ENCODE results near the gene RBM4. TPM values are rescaled to one million over a fixed set of nuclear protein-coding genes. Genes with fewer than 3 reads are reported as not detected.

The RBM4 gene
- total RNA-seq, 1 experiment from 2014 or later = 94.4 TPM

- Histone ChIP-seq H4K20me1 (ENCODE audit: insufficient read depth) (no peaks in the 10 kb centered on the region), H3K4me1 (ENCODE audit: control insufficient read depth in 1 of 2, insufficient read depth in 2 of 2, low read length in 2 of 2) (no peaks in the 10 kb centered on the region), H3K9me2 (ENCODE audit: insufficient read depth) (no peaks in the 10 kb centered on the region), H3K9me3 (ENCODE audit: control insufficient read depth in 1 of 2, insufficient read depth in 1 of 2, low read depth in 1 of 2, low read length in 2 of 2) (no peaks in the 10 kb centered on the region), H3K27me3 (ENCODE audit: insufficient read depth, low read length) (no peaks in the 10 kb centered on the region), H3K79me2 (ENCODE audit: insufficient read depth, low read length) (peaks cover 3% of the 10 kb centered on the region; the same call in 1 of the 2 replicates), H3K4me2 (ENCODE audit: low read length) (no peak overlapping the region), H3K36me3 (ENCODE audit: control insufficient read depth in 1 of 2, insufficient read depth in 2 of 2, low read length in 2 of 2) (peaks cover 2 to 4% of the 10 kb centered on the region in 2 experiments; a peak in 1 of 4 replicates), H3K4me3 (replicated peaks in 1 of 2; ENCODE audit: low read depth in 1 of 2, low read length in 2 of 2) (no peak overlapping the region), H3K9ac (ENCODE audit: low read length) (no peak overlapping the region), H3K27ac (ENCODE audit: low read depth, low read length) (no peak overlapping the region), H2AFZ (ENCODE audit: low read depth, low read length, poor library complexity, severe bottlenecking) (no peak overlapping the region)
- DNase-seq (ENCODE audit: low read depth, low spot score) (no peak), ATAC-seq (no peak)
- ChIA-PET POLR2A (no interaction called here), CTCF (no interaction called here), RAD21 (ENCODE audit: low non-redundant PET in 1 of 2, low total read pairs in 2 of 2, uncharacterized antibody in 2 of 2, unreplicated experiment in 2 of 2) (no interaction called here)
- intact Hi-C loops (cut with micrococcal nuclease) = no loop called here
- no TSS peak for BruUV-seq (replicated peaks)
- no peak for TF ChIP-seq ELF1 (IDR thresholded peaks at IDR 0.05; ENCODE audit: borderline replicate concordance, low read depth)
- TF ChIP-seq YY1 (IDR thresholded peaks at IDR 0.05; ENCODE audit: extremely low read depth, insufficient replicate concordance, low read depth, low read length) = no peak
- no peak for TF ChIP-seq SIN3A (IDR thresholded peaks at IDR 0.05; ENCODE audit: low read depth)
- TF ChIP-seq FOSL1 (IDR thresholded peaks at IDR 0.05; ENCODE audit: low read depth) = no peak
- TF ChIP-seq CBX3 (IDR thresholded peaks at IDR 0.05; ENCODE audit: low read depth) = no peak
- TF ChIP-seq POLR2A (IDR thresholded peaks at IDR 0.05; ENCODE audit: borderline replicate concordance, extremely low read depth, insufficient read depth, insufficient read length) = no peak
- no peak for TF ChIP-seq REST (IDR thresholded peaks at IDR 0.05; ENCODE audit: low read depth)
- no peak for TF ChIP-seq CTCF (IDR thresholded peaks at IDR 0.05 in 2 of 3, conservative IDR thresholded peaks at IDR 0.05 in 1 of 3; ENCODE audit: borderline replicate concordance in 1 of 3, insufficient read depth in 1 of 3, low read depth in 2 of 3, low read length in 2 of 3)
- TF ChIP-seq TCF7L2 (IDR thresholded peaks at IDR 0.05; ENCODE audit: borderline replicate concordance, extremely low read depth, insufficient read depth, insufficient read length) = no peak
Observed at GRCh38 chr11:66598993-66599392, 39.5 kb upstream of the RBM4 start.
